Smooth muscle cell (in vitro differentiated cells): Measurements from ENCODE around the gene RPP30. TPM values are rescaled to one million over a fixed set of nuclear protein-coding genes. Genes with fewer than 3 reads are reported as not detected.

Experiments
- DNase-seq: peaks from one replicate; lab custom pipeline; 2025; ENCODE audit not compliant: unreplicated experiment; lab: John Stamatoyannopoulos, UW
- H2AFZ ChIP-seq: fragments of 200-600 bp; sonication (generic); 2 replicates; pipeline ENCODE4 v1.6.0; 2016; ENCODE audit warnings: antibody characterized with exemption, low read depth, mild to moderate bottlenecking
- H3F3A ChIP-seq: fragments of 200-600 bp; sonication (generic); 2 replicates; pipeline ENCODE4 v1.6.0; 2017; ENCODE audit warnings: antibody characterized with exemption, low read depth
- H3K27ac ChIP-seq: fragments of 200-600 bp; sonication (generic); 2 replicates; pipeline ENCODE4 v1.5.1; 2016; ENCODE audit warnings: low read depth, mild to moderate bottlenecking
- H3K27me3 ChIP-seq: fragments of 200-600 bp; sonication (generic); 2 replicates; pipeline ENCODE4 v1.6.1; 2016; ENCODE audit warnings: low read depth, mild to moderate bottlenecking
- H3K36me3 ChIP-seq: fragments of 200-600 bp; sonication (generic); 2 replicates; pipeline ENCODE4 v1.5.1; 2016; ENCODE audit warnings: low read depth
- H3K4me1 ChIP-seq: fragments of 200-600 bp; sonication (generic); 2 replicates; pipeline ENCODE4 v1.5.1; 2016; ENCODE audit warnings: low read depth
- H3K4me2 ChIP-seq: fragments of 200-600 bp; sonication (generic); 2 replicates; pipeline ENCODE4 v1.6.0; 2016; ENCODE audit warnings: mild to moderate bottlenecking
- H3K4me3 ChIP-seq: fragments of 200-600 bp; sonication (generic); 2 replicates; pipeline ENCODE4 v1.5.1; 2016; ENCODE audit warnings: mild to moderate bottlenecking
- H3K79me2 ChIP-seq: fragments of 200-600 bp; sonication (generic); 2 replicates; pipeline ENCODE4 v1.6.0; 2016; ENCODE audit warnings: low read depth, mild to moderate bottlenecking
- H3K9ac ChIP-seq: fragments of 200-600 bp; sonication (generic); 2 replicates; pipeline ENCODE4 v1.6.0; 2016; ENCODE audit warnings: low read depth
- H3K9me3 ChIP-seq: fragments of 200-600 bp; sonication (generic); replicated peaks from 2 replicates; pipeline ENCODE4 v1.5.1; 2016; ENCODE audit warnings: low read depth
- H4K20me1 ChIP-seq: fragments of 200-600 bp; sonication (generic); 2 replicates; pipeline ENCODE4 v1.6.0; 2016; ENCODE audit warnings: low read depth
- CTCF ChIP-seq: fragments of 200-600 bp; sonication (generic); IDR thresholded peaks from 2 replicates; pipeline ENCODE4 v1.5.1; 2017; ENCODE audit warnings: borderline replicate concordance, mild to moderate bottlenecking, antibody characterized with exemption; ENCODE audit not compliant: insufficient read depth, poor library complexity, severe bottlenecking
- WGBS: methylation state at CpG from one replicate; pipeline ENCODE4 v1.1.7; 2016; ENCODE audit warnings: low lambda C conversion rate; 5-methylcytosine and 5-hydroxymethylcytosine counted together
- polyA plus RNA-seq: library from polyadenylated mRNA; unstranded; fragments of >200 nt; fragmentation: Nextera tagmentation; extraction: Ambion mirVana; gene quantifications from 2 replicates; pipeline ENCODE4 v1.2.1, GENCODE V29; 2016
- total RNA-seq: library from RNA; depleted of rRNA; stranded (reverse); fragments of >200 nt; gene quantifications from 2 replicates; pipeline ENCODE4 v1.2.3, GENCODE V29; 2014

The RPP30 gene
- total and polyA plus RNA-seq, 2 experiments from 2014 or later = 48.2 to 73.0 TPM

GRCh38 chr10:90858461-90858968 lies 13.3 kb upstream of the RPP30 start:
- peak overlapping the region; percentile 60 for H3K9ac ChIP-seq
- DNase-seq = no peak

GRCh38 chr10:90859321-90859751 lies 12.4 kb upstream of the RPP30 start:
- H3F3A ChIP-seq = peaks cover 8% of the 10 kb centered on the region
- no peaks in the 10 kb centered on the region for H3K36me3 ChIP-seq
- H3K27me3 ChIP-seq = peaks cover 6% of the 10 kb centered on the region
- H3K4me2 ChIP-seq = peak overlapping the region; percentile 95
- no peak for DNase-seq
- H2AFZ ChIP-seq = no peak overlapping the region
- H3K9ac ChIP-seq = no peak overlapping the region
- TF ChIP-seq CTCF = no peak
- H4K20me1 ChIP-seq = no peaks in the 10 kb centered on the region
- H3K79me2 ChIP-seq = peaks cover 9% of the 10 kb centered on the region
- no peaks in the 10 kb centered on the region for H3K9me3 ChIP-seq
- 25% methylated on average over 5 of the region's 5 CpGs for WGBS
- peaks cover 4% of the 10 kb centered on the region for H3K4me1 ChIP-seq
- H3K4me3 ChIP-seq = no peak overlapping the region
- peak overlapping the region; percentile 70 for H3K27ac ChIP-seq

More at GRCh38 chr10:90858461-90858968, 13.3 kb upstream of the RPP30 start:
- Histone ChIP-seq H3K27ac (peak overlapping the region; percentile 70), H3K4me1 (peaks cover 4% of the 10 kb centered on the region), H4K20me1 (no peaks in the 10 kb centered on the region), H3F3A (peaks cover 8% of the 10 kb centered on the region), H3K79me2 (peaks cover 9% of the 10 kb centered on the region), H3K9me3 (no peaks in the 10 kb centered on the region), H3K36me3 (no peaks in the 10 kb centered on the region), H2AFZ (peak overlapping the region; percentile 99), H3K4me2 (peak overlapping the region; percentile 95), H3K27me3 (peaks cover 6% of the 10 kb centered on the region), H3K4me3 (peak overlapping the region; percentile 75)
- TF ChIP-seq CTCF = no peak
- WGBS = 33% methylated on average over 10 of the region's 10 CpGs

GRCh38 chr10:90860790-90861189 lies 11.0 kb upstream of the RPP30 start:
- Histone ChIP-seq H3K27me3 (peaks cover 6% of the 10 kb centered on the region), H3K79me2 (no peaks in the 10 kb centered on the region), H2AFZ (no peak overlapping the region), H3K4me1 (peaks cover 4% of the 10 kb centered on the region), H3K27ac (no peak overlapping the region), H3K9me3 (no peaks in the 10 kb centered on the region), H3K36me3 (no peaks in the 10 kb centered on the region), H3K9ac (no peak overlapping the region), H3K4me3 (no peak overlapping the region), H3K4me2 (no peak overlapping the region), H3F3A (peaks cover 8% of the 10 kb centered on the region), H4K20me1 (no peaks in the 10 kb centered on the region)
- 96% methylated on average over 1 of the region's 1 CpG for WGBS
- no peak for DNase-seq
- TF ChIP-seq CTCF = no peak

- Histone ChIP-seq H4K20me1 (no peaks in the 10 kb centered on the region), H3K9me3 (no peaks in the 10 kb centered on the region)
- no peak for DNase-seq
These were observed 8.8 kb upstream of the RPP30 start for GRCh38 chr10:90862908-90863514.

More at GRCh38 chr10:90862908-90863514, 8.8 kb upstream of the RPP30 start:
- Histone ChIP-seq H3K27me3 (no peaks in the 10 kb centered on the region), H3K4me1 (peaks cover 4% of the 10 kb centered on the region), H3K4me3 (no peak overlapping the region), H3K79me2 (no peaks in the 10 kb centered on the region), H3K36me3 (no peaks in the 10 kb centered on the region), H3K4me2 (no peak overlapping the region), H3K27ac (no peak overlapping the region), H3F3A (peaks cover 8% of the 10 kb centered on the region), H3K9ac (no peak overlapping the region), H2AFZ (no peak overlapping the region)
- peak; percentile 88 for TF ChIP-seq CTCF
- 51% methylated on average over 2 of the region's 2 CpGs for WGBS
